Measurements from ENCODE around the gene ZNF217.
"Not testable (repeated sequence)": the region's sequence is repeated elsewhere in the genome, so short reads cannot be mapped to it uniquely, and the experiment has no call there.

The ZNF217 gene

DNA sequence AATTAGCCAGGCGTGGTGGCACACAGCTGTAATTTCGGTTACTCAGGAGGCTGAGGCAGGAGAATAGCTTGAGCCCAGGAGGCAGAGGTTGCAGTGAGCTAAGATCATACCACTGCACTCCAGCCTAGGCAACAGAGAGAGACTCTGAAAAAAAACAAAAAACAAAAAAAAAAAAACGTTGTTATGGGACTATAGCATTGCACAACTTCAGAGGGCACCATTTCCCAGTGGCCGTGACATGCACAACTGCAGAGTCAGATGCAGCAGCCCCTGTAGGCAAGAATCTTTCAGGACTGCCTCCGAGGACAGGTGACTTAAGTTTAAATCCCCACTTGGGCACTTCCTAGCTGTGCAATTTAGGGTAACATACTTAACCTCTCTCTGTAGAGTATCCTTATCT, 64.0 kb downstream of the ZNF217 start:
- no peak for DNase-seq (ENCODE audit: low read depth)

DNA sequence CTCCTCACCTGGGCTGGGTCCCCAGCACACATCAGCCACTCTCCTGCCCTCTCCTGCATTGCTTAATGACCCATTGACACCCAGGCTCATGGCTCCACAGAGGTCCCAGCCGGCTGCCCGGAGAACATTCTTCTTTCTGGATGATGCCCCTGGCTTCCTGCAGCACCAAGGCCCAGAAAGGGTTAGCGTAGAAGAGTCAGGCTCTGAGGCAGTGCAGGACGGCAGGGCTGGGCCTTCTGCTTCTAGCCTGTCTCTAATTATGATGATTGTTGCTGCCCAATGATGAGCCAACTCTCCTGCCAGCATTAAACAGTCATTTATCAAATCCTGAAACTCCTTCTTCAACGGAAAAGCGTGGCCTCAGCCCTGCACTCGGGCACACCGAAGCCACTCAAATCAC, 66.4 kb downstream of the ZNF217 start:
- no peak for DNase-seq (ENCODE audit: low read depth)

DNA sequence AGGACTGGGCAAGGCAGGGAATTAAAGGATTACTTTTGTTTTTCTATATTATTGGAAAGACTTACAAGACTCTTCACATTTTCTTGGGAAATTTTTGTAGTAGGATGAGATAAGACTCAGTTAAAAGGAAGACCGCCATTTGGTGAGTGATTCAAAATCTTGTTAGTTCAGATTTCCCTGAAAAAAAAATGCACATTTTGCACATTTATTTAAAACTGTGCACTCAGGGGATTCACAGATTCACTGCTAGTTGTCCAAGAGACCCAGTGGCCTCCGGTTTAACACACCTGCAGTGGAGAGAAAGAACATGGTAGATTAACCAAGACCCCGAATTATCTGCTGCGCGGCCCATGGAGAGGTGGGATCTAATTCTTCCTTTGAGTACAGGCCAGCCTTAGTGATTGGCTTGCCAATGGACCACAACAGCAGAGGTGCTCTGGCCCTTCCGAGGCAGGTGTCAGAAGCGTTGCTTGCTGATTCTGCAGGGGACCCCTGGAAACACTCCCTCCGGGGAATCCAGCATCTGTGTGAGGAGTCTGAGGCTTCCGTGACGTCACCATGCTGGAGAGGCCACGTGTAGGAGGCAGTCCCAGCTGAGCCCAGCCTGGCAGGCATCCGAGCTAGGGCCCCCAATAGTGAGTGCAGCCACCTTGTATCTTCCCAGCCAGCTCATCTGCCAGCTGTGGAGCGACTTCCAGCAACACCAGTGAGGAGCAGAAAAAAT, 68.9 kb downstream of the ZNF217 start:
- no peak for DNase-seq (ENCODE audit: low read depth)

DNA sequence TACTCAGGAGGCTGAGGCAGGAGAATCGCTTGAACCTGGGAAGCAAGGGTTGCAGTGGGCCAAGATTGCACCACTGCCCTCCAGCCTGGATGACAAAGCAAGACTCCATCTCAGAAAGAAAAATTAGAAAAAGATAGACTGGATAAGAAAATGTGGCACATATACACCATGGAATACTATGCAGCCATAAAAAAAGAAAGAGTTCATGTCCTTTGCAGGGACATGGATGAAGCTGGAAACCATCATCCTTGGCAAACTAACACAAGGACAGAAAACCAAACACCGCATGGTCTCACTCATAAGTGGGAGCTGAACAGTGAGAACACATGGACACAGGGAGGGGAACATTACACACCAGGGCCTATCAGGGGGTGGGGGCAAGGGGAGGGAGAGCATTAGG, 70.0 kb downstream of the ZNF217 start:
- DNase-seq (ENCODE audit: low read depth): not testable (repeated sequence)

DNA sequence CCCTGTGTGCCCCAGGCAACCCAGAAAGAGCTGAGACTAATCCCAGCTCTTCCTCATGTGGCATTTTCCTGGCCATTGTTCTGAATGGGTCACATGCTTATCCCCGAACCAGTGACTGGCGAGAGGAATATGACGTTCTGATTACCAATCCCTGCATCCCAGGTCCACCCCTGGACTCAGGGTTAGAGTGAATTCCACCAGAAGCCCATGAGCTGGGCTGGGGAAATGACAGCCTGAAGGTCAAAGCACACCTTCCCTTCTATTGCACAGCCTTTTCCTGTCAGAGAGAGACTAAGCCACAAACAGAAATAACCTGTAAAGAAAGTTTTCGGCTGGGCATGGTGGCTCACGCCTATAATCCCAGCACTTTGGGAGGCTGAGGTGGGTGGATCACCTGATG, 70.9 kb downstream of the ZNF217 start:
- DNase-seq (ENCODE audit: low read depth): no peak

DNA sequence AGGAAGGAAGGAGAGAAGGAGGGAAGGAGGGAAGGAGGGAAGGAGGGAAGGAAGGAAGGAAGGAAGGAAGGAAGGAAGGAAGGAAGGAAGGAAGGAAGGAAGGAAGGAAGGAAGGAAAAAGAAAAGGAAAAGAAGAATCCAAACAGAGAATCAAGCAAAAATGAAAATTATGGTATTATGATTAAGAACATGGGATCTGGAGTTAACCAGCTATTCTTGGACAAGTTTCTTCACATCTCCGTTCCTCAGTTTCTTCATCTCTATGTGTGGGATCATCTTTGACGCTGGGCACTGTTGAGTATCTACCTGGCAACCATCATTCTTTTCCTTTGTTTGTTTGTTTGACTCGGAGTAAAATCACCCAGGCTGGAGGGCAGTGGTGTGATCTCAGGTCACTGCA, 71.6 kb downstream of the ZNF217 start:
- no peak for DNase-seq (ENCODE audit: low read depth)

DNA sequence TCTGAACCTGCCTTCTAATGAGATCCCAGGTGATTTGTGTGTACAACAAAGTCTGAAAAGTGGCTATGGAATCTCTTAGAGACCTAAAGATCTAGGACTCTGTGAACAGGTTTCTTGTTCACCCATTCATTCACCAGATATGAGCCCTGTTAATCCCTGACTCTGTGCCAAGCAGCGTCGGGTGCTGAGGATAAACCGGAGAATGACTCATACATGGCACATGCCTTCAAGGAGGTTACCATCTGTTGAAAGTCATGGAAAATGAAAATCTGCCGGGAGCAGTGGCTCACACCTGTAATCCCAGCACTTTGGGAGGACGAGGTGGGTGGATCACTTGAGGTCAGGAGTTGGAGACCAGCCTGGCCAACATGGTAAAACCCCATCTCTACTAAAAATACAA, 72.2 kb downstream of the ZNF217 start:
- not testable (repeated sequence) for DNase-seq (ENCODE audit: low read depth)

DNA sequence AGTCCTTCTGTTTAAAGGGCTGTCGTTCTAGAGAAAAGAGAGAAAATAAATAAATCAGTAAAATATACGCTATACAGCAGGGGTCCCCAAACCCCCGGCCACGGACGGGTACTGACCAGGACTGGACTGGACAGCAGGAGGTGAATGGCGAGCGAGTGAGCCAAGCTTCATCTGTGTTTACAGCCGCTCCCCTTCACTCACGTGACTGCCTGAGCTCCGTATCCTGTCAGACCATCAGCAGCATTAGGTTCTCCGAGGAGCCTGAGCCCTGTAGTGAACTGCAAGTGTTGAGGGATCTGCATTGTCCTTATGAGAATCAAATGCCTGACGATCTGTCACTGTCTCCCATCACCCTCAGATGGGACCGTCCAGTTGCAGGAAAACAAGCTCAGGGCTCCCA, 76.5 kb downstream of the ZNF217 start:
- DNase-seq (ENCODE audit: low read depth): no peak
